Measurements from ENCODE around the gene CHIA.

CHIA gene

DNA sequence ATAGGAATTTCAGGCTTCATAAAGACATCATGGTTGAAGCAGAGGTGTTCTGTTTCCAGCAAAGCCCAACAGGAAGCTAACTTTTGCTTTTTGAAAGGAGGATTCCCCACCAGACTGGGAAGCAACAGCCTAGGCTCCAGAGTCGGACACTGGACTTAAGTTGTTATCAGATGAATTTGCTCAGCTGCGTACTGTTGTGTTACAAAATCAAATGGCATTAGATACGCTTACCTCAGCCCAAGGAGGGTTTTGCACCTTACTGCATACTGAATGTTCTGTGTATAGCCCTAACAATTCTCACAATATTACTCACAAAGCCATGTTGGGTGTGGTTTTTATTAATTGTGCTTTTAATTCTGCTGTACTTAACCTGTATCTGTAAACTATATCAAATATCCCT, 547 bp upstream of the CHIA start:
- TF ChIP-seq, protein P1, sequence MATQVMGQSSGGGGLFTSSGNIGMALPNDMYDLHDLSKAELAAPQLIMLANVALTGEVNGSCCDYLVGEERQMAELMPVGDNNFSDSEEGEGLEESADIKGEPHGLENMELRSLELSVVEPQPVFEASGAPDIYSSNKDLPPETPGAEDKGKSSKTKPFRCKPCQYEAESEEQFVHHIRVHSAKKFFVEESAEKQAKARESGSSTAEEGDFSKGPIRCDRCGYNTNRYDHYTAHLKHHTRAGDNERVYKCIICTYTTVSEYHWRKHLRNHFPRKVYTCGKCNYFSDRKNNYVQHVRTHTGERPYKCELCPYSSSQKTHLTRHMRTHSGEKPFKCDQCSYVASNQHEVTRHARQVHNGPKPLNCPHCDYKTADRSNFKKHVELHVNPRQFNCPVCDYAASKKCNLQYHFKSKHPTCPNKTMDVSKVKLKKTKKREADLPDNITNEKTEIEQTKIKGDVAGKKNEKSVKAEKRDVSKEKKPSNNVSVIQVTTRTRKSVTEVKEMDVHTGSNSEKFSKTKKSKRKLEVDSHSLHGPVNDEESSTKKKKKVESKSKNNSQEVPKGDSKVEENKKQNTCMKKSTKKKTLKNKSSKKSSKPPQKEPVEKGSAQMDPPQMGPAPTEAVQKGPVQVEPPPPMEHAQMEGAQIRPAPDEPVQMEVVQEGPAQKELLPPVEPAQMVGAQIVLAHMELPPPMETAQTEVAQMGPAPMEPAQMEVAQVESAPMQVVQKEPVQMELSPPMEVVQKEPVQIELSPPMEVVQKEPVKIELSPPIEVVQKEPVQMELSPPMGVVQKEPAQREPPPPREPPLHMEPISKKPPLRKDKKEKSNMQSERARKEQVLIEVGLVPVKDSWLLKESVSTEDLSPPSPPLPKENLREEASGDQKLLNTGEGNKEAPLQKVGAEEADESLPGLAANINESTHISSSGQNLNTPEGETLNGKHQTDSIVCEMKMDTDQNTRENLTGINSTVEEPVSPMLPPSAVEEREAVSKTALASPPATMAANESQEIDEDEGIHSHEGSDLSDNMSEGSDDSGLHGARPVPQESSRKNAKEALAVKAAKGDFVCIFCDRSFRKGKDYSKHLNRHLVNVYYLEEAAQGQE (IDR thresholded peaks at IDR 0.05; ENCODE audit: insufficient read depth in 1 of 2, low read depth in 2 of 2, low read length in 2 of 2): no peak
- no peak for TF ChIP-seq SIN3A (IDR thresholded peaks at IDR 0.05; ENCODE audit: borderline replicate concordance, insufficient read depth, low read length)
- no peak for TF ChIP-seq POLR2AphosphoS5 (IDR thresholded peaks at IDR 0.05; ENCODE audit: low read depth, low read length)
- no peak for TF ChIP-seq TAF1 (IDR thresholded peaks at IDR 0.05; ENCODE audit: borderline replicate concordance, insufficient read depth, low read length)
- TF ChIP-seq FOXP2 (optimal IDR thresholded peaks at IDR 0.05; ENCODE audit: borderline replicate concordance, extremely low read depth, extremely low read length, insufficient read depth): no peak

DNA sequence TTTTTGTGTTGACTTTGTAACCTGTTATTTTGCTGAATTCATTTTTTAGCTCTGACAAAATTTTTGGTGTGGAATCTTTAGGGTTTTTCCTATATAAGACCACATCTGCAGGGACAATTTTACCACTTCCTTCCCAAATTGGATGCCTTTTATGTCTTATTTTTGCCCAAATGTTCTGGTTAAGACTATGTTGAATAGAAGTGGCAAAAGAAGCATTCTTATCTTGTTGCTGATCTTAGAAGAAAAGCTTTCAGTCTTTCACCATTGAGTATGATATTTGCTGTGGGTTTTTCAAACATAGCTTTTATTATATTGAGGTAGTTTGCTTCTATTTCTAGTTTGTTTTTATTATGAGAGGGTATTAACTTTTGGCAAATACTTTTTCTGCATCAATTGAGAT, 3.7 kb downstream of the CHIA start:
- TF ChIP-seq FOXP2 (optimal IDR thresholded peaks at IDR 0.05; ENCODE audit: borderline replicate concordance, extremely low read depth, extremely low read length, insufficient read depth): no peak

DNA sequence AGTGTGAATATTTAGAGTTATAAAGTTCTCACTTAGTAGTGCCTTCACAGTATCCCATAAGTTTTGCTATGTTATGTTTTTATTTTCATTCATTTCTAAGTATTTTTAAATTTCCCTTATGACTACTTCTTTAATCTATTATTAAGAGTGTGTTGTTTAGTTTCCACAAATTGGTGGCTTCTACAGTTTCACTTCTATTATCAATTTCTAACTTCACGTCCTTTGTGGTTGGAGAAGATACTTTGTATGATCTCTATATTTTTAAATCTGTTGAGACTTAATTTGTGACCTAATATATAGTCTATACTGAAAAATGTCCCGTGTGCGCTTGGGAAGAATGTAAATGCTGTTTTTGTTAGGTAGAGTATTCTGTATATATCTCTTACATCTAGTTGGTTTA, 11.7 kb downstream of the CHIA start:
- TF ChIP-seq, protein P1 (IDR thresholded peaks at IDR 0.05; ENCODE audit: insufficient read depth in 1 of 2, low read depth in 2 of 2, low read length in 2 of 2): no peak
- no peak for TF ChIP-seq TAF1 (IDR thresholded peaks at IDR 0.05; ENCODE audit: borderline replicate concordance, insufficient read depth, low read length)
- no peak for TF ChIP-seq FOXP2 (optimal IDR thresholded peaks at IDR 0.05; ENCODE audit: borderline replicate concordance, extremely low read depth, extremely low read length, insufficient read depth)
- TF ChIP-seq POLR2AphosphoS5 (IDR thresholded peaks at IDR 0.05; ENCODE audit: low read depth, low read length): no peak
- no peak for TF ChIP-seq SIN3A (IDR thresholded peaks at IDR 0.05; ENCODE audit: borderline replicate concordance, insufficient read depth, low read length)

DNA sequence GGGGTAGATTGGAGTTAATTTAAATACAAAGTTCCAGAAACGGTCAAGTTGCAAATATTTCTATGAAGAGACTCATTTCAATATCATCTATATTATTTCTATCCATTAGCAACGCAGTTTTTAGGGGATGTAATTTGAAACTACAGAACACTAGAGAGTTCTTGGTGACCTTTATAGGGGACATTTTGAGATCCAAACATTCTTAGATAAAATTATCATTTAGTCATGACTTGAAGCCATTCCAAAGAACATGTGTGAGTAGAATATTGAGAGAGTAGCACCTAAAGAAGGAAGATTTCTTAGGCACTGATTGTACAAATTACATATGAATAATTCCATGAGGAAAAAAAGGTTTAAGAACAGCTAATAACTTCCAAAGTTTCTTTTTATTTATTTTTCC, 19.0 kb downstream of the CHIA start:
- TF ChIP-seq, protein P1 (IDR thresholded peaks at IDR 0.05; ENCODE audit: insufficient read depth in 1 of 2, low read depth in 2 of 2, low read length in 2 of 2): no peak
- TF ChIP-seq TAF1 (IDR thresholded peaks at IDR 0.05; ENCODE audit: borderline replicate concordance, insufficient read depth, low read length) (no peak), POLR2AphosphoS5 (IDR thresholded peaks at IDR 0.05; ENCODE audit: low read depth, low read length) (no peak), SIN3A (IDR thresholded peaks at IDR 0.05; ENCODE audit: borderline replicate concordance, insufficient read depth, low read length) (no peak), FOXP2 (optimal IDR thresholded peaks at IDR 0.05; ENCODE audit: borderline replicate concordance, extremely low read depth, extremely low read length, insufficient read depth) (no peak)

DNA sequence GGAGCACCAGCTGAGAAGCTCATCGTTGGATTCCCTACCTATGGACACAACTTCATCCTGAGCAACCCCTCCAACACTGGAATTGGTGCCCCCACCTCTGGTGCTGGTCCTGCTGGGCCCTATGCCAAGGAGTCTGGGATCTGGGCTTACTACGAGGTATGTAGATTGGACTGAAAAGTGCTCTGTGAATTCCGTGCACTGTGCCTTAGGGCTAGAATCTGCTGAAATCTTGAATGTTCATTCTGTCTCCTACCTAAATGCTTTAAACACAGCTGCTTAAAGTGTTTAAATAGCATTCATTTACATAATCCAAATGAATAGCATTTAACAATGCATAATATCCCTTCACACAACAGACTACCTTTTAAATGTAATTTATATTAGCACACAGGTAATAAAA, 27.9 kb downstream of the CHIA start:
- TF ChIP-seq FOXP2 (optimal IDR thresholded peaks at IDR 0.05; ENCODE audit: borderline replicate concordance, extremely low read depth, extremely low read length, insufficient read depth) (no peak), SIN3A (IDR thresholded peaks at IDR 0.05; ENCODE audit: borderline replicate concordance, insufficient read depth, low read length) (no peak), TAF1 (IDR thresholded peaks at IDR 0.05; ENCODE audit: borderline replicate concordance, insufficient read depth, low read length) (no peak), POLR2AphosphoS5 (IDR thresholded peaks at IDR 0.05; ENCODE audit: low read depth, low read length) (no peak)
- TF ChIP-seq, protein P1 (IDR thresholded peaks at IDR 0.05; ENCODE audit: insufficient read depth in 1 of 2, low read depth in 2 of 2, low read length in 2 of 2): no peak

Data from PFSK-1 (cell line).